Mesendoderm (in vitro differentiated cells): Measurements from ENCODE around the gene P4HA1.
A peak's percentile ranks its signal among the peaks of the same experiment; 100 is the strongest.

Source experiments
- DNase-seq: peaks from one replicate; pipeline ENCODE4 v3.0.0; 2013
- H2AK5ac ChIP-seq: 2 replicates; pipeline ENCODE4 v1.6.1; 2013; ENCODE audit warnings: low read length, inconsistent platforms
- H2BK120ac ChIP-seq: 2 replicates; pipeline ENCODE4 v1.6.1; 2013; ENCODE audit warnings: low read depth, mild to moderate bottlenecking, low read length, moderate library complexity, mixed read lengths
- H2BK15ac ChIP-seq: replicated peaks from 2 replicates; pipeline ENCODE4 v1.6.1; 2013; ENCODE audit warnings: low read depth, mild to moderate bottlenecking, moderate library complexity
- H2BK5ac ChIP-seq: 2 replicates; pipeline ENCODE4 v1.6.1; 2013; ENCODE audit warnings: low read length, inconsistent platforms
- H3K18ac ChIP-seq: 2 replicates; pipeline ENCODE4 v1.6.1; 2013; ENCODE audit warnings: mild to moderate bottlenecking, low read length, mixed read lengths
- H3K23ac ChIP-seq: one replicate; pipeline ENCODE4 v1.6.1; 2013; ENCODE audit warnings: low read length
- H3K27ac ChIP-seq: 2 replicates; pipeline ENCODE4 v1.5.1; 2013; ENCODE audit warnings: low read depth, mild to moderate bottlenecking, inconsistent platforms, low read length, moderate library complexity
- H3K27me3 ChIP-seq: 2 replicates; pipeline ENCODE4 v1.6.1; 2013; ENCODE audit warnings: low read length, control low read depth, mild to moderate bottlenecking, inconsistent platforms; ENCODE audit not compliant: insufficient read depth, poor library complexity
- H3K36me3 ChIP-seq: 2 replicates; pipeline ENCODE4 v1.6.1; 2013; ENCODE audit warnings: low read length, inconsistent platforms; ENCODE audit not compliant: control insufficient read depth, insufficient read depth
- H3K4ac ChIP-seq: one replicate; pipeline ENCODE4 v1.6.1; 2013; ENCODE audit warnings: low read depth, mild to moderate bottlenecking, low read length, moderate library complexity
- H3K4me1 ChIP-seq: 2 replicates; pipeline ENCODE4 v1.6.1; 2013; ENCODE audit warnings: low read depth, low read length, inconsistent platforms; ENCODE audit not compliant: control insufficient read depth
- H3K4me2 ChIP-seq: 2 replicates; pipeline ENCODE4 v1.6.1; 2013; ENCODE audit warnings: low read length
- H3K4me3 ChIP-seq: 2 replicates; pipeline ENCODE4 v1.5.1; 2013; ENCODE audit warnings: mild to moderate bottlenecking, low read length
- H3K56ac ChIP-seq: one replicate; pipeline ENCODE4 v1.6.1; 2013; ENCODE audit warnings: low read length
- H3K79me1 ChIP-seq: 2 replicates; pipeline ENCODE4 v1.6.1; 2013; ENCODE audit warnings: low read length, inconsistent platforms
- H3K79me2 ChIP-seq: 2 replicates; pipeline ENCODE4 v1.6.1; 2013; ENCODE audit warnings: mild to moderate bottlenecking, low read length; ENCODE audit not compliant: control insufficient read depth, insufficient read depth
- H3K9ac ChIP-seq: 2 replicates; pipeline ENCODE4 v1.6.1; 2013; ENCODE audit warnings: low read length, inconsistent platforms
- H4K5ac ChIP-seq: one replicate; pipeline ENCODE4 v1.6.1; 2013; ENCODE audit warnings: low read length
- H4K8ac ChIP-seq: one replicate; pipeline ENCODE4 v1.6.1; 2013; ENCODE audit warnings: low read depth, mild to moderate bottlenecking, control low read depth, low read length, moderate library complexity
- WGBS: extraction: QIAGEN DNeasy Blood & Tissue Kit; methylation state at CpG from one replicate; pipeline ENCODE4 v1.1.7; 2013; ENCODE audit warnings: low lambda C conversion rate, missing lambda C conversion rate; ENCODE audit not compliant: insufficient coverage; ENCODE audit errors: extremely low coverage; 5-methylcytosine and 5-hydroxymethylcytosine counted together

Gene P4HA1

GRCh38 chr10:73058057-73058591 lies 38.5 kb downstream of the P4HA1 start:
- Histone ChIP-seq H3K23ac (no peak overlapping the region), H3K79me2 (no peaks in the 10 kb centered on the region), H2BK15ac (no peak overlapping the region), H3K27ac (no peak overlapping the region), H2AK5ac (no peak overlapping the region), H3K4me2 (no peak overlapping the region), H3K56ac (no peak overlapping the region), H3K27me3 (no peaks in the 10 kb centered on the region), H3K4ac (no peak overlapping the region), H4K8ac (no peak overlapping the region), H3K4me1 (no peaks in the 10 kb centered on the region), H3K9ac (no peak overlapping the region), H2BK5ac (no peak overlapping the region), H3K36me3 (no peaks in the 10 kb centered on the region), H3K79me1 (peaks cover 2% of the 10 kb centered on the region), H3K4me3 (no peak overlapping the region), H2BK120ac (no peak overlapping the region), H4K5ac (no peak overlapping the region), H3K18ac (no peak overlapping the region)
- DNase-seq: no peak
- no CpG with 5 or more reads among the region's 6 CpGs for WGBS

GRCh38 chr10:73054286-73054685 lies 42.4 kb downstream of the P4HA1 start:
- no peak overlapping the region for H2BK120ac ChIP-seq
- no peak overlapping the region for H3K27ac ChIP-seq
- H3K9ac ChIP-seq: no peak overlapping the region
- no peak overlapping the region for H2AK5ac ChIP-seq
- H3K18ac ChIP-seq: no peak overlapping the region
- WGBS: no CpG with 5 or more reads among the region's 2 CpGs
- H3K4me3 ChIP-seq: no peak overlapping the region
- DNase-seq: no peak
- no peak overlapping the region for H3K4ac ChIP-seq
- H3K4me1 ChIP-seq: no peaks in the 10 kb centered on the region
- H2BK15ac ChIP-seq: no peak overlapping the region
- H3K56ac ChIP-seq: no peak overlapping the region
- H3K23ac ChIP-seq: no peak overlapping the region
- H2BK5ac ChIP-seq: no peak overlapping the region
- H3K79me1 ChIP-seq: peaks cover 2% of the 10 kb centered on the region
- no peaks in the 10 kb centered on the region for H3K79me2 ChIP-seq
- no peaks in the 10 kb centered on the region for H3K36me3 ChIP-seq
- no peak overlapping the region for H4K5ac ChIP-seq
- H3K4me2 ChIP-seq: no peak overlapping the region
- no peaks in the 10 kb centered on the region for H3K27me3 ChIP-seq
- no peak overlapping the region for H4K8ac ChIP-seq

GRCh38 chr10:73053275-73053674 lies 43.4 kb downstream of the P4HA1 start:
- DNase-seq: peak; percentile 8
- Histone ChIP-seq H2BK120ac (no peak overlapping the region), H2BK15ac (no peak overlapping the region), H3K79me2 (no peaks in the 10 kb centered on the region), H3K27me3 (no peaks in the 10 kb centered on the region), H3K9ac (no peak overlapping the region), H3K27ac (no peak overlapping the region), H2BK5ac (no peak overlapping the region), H3K4me1 (no peaks in the 10 kb centered on the region), H2AK5ac (no peak overlapping the region), H3K18ac (no peak overlapping the region), H3K36me3 (no peaks in the 10 kb centered on the region), H4K8ac (no peak overlapping the region), H3K23ac (no peak overlapping the region), H3K4me2 (no peak overlapping the region), H3K56ac (no peak overlapping the region), H3K4me3 (no peak overlapping the region), H4K5ac (no peak overlapping the region), H3K79me1 (peaks cover under 1% of the 10 kb centered on the region), H3K4ac (no peak overlapping the region)
- no CpG with 5 or more reads among the region's 4 CpGs for WGBS

GRCh38 chr10:73044378-73045285 lies 52.0 kb downstream of the P4HA1 start:
- Histone ChIP-seq H2BK5ac (no peak overlapping the region), H3K4me2 (no peak overlapping the region), H3K27me3 (no peaks in the 10 kb centered on the region), H3K79me1 (no peaks in the 10 kb centered on the region), H2AK5ac (no peak overlapping the region), H4K5ac (no peak overlapping the region), H3K36me3 (no peaks in the 10 kb centered on the region), H4K8ac (no peak overlapping the region), H3K4ac (no peak overlapping the region), H3K79me2 (no peaks in the 10 kb centered on the region), H2BK120ac (no peak overlapping the region), H3K4me1 (peaks cover 5% of the 10 kb centered on the region), H2BK15ac (no peak overlapping the region), H3K23ac (no peak overlapping the region), H3K18ac (no peak overlapping the region), H3K9ac (no peak overlapping the region), H3K4me3 (no peak overlapping the region), H3K27ac (no peak overlapping the region), H3K56ac (no peak overlapping the region)
- DNase-seq: peak; percentile 53
- no CpG with 5 or more reads among the region's 7 CpGs for WGBS

DNA sequence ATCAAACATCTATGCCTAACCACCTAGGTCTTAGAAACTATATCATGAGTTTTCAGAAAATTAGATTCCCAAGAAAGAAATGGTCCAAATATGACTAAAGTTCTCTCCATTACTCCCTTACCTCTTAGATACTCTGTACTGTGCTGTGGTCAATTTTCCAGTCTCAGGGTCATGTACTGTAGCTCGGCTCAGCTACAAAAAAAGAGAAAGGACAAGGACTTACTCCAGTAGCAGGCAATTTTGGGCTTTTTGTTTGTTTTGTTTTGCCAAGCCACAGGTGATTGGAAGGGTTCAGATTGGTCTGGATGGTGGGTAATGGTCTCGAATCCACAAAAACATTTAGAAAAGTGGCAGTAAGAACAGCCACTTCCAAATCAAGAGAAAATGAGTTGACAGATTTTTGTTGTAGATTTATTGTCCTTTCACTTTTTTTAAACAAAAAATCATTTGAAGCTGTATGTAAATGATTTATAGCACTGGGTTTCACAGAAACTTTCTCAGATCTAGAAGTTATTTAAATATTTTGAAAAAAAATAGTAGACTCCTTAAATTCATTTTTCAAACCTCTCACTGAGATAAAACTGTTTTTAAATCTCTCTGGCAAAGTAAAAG lies 52.8 kb downstream of the P4HA1 start:
- H3K79me2 ChIP-seq: no peaks in the 10 kb centered on the region
- no peak overlapping the region for H3K4ac ChIP-seq
- DNase-seq: peak; percentile 33
- H3K4me2 ChIP-seq: no peak overlapping the region
- H3K23ac ChIP-seq: peak overlapping the region; percentile 74
- H3K27me3 ChIP-seq: no peaks in the 10 kb centered on the region
- no peak overlapping the region for H3K4me3 ChIP-seq
- no peaks in the 10 kb centered on the region for H3K79me1 ChIP-seq
- H4K5ac ChIP-seq: no peak overlapping the region
- H3K36me3 ChIP-seq: no peaks in the 10 kb centered on the region
- no peak overlapping the region for H2BK5ac ChIP-seq
- H3K27ac ChIP-seq: no peak overlapping the region
- H2BK15ac ChIP-seq: no peak overlapping the region
- H3K56ac ChIP-seq: no peak overlapping the region
- peaks cover 5% of the 10 kb centered on the region for H3K4me1 ChIP-seq
- H3K18ac ChIP-seq: no peak overlapping the region
- no peak overlapping the region for H2AK5ac ChIP-seq
- WGBS: no CpG with 5 or more reads among the region's 2 CpGs
- no peak overlapping the region for H4K8ac ChIP-seq
- no peak overlapping the region for H3K9ac ChIP-seq
- H2BK120ac ChIP-seq: no peak overlapping the region
